ENCODE data around the gene TAF10. TPM values are rescaled to one million over a fixed set of nuclear protein-coding genes. Genes with fewer than 3 reads are reported as not detected.

Gene TAF10
- total and polyA plus RNA-seq, 2 of the 13 experiments (the other 11 are each of a cell fraction or from before 2014, with no cell fraction given) = 71.3 to 134 TPM

GRCh38 chr11:6619004-6619745, 7.2 kb upstream of the TAF10 start, which contains the start of gene TPP1 (continued):
- TF ChIP-seq KMT2A (CRISPR knock-in tag; IDR thresholded peaks at IDR 0.05) (peak; percentile 69; the same call in 1 of the 2 replicates), ZNF850 (CRISPR knock-in tag; conservative IDR thresholded peaks at IDR 0.05) (no peak), ZNF557 (CRISPR knock-in tag; IDR thresholded peaks at IDR 0.05) (no peak), IKZF1 (IDR thresholded peaks at IDR 0.05) (no peak), JUN (CRISPR knock-in tag; IDR thresholded peaks at IDR 0.05) (no peak), THRA (CRISPR knock-in tag; IDR thresholded peaks at IDR 0.05; ENCODE audit: borderline replicate concordance) (no peak), REST (IDR thresholded peaks at IDR 0.05; ENCODE audit: borderline replicate concordance in 1 of 2, low read depth in 1 of 2, low read length in 2 of 2) (no peak), ZNF619 (CRISPR knock-in tag; IDR thresholded peaks at IDR 0.05) (no peak), NFE2L1 (CRISPR knock-in tag; IDR thresholded peaks at IDR 0.05; ENCODE audit: borderline replicate concordance) (0 out of 2 replicates have a peak, but pooled peaks have one; percentile 68), KLF12 (CRISPR knock-in tag; IDR thresholded peaks at IDR 0.05; ENCODE audit: borderline replicate concordance) (no peak), KDM5B (CRISPR knock-in tag; IDR thresholded peaks at IDR 0.05; ENCODE audit: borderline replicate concordance) (peak; percentile 36; the same call in 1 of the 2 replicates), CENPBD1 (CRISPR knock-in tag; IDR thresholded peaks at IDR 0.05; ENCODE audit: borderline replicate concordance, low read depth) (no peak), ZNF652 (CRISPR knock-in tag; IDR thresholded peaks at IDR 0.05; ENCODE audit: borderline replicate concordance, low read depth) (no peak), ZNF878 (CRISPR knock-in tag; IDR thresholded peaks at IDR 0.05) (no peak), MAFG (CRISPR knock-in tag; IDR thresholded peaks at IDR 0.05) (no peak), CSRNP2 (CRISPR knock-in tag; conservative IDR thresholded peaks at IDR 0.05; ENCODE audit: low read depth) (no peak), JARID2 (CRISPR knock-in tag; IDR thresholded peaks at IDR 0.05; ENCODE audit: insufficient replicate concordance) (no peak), ZNF816 (CRISPR knock-in tag; IDR thresholded peaks at IDR 0.05; ENCODE audit: borderline replicate concordance) (no peak)
- TF ChIP-seq, protein P1, sequence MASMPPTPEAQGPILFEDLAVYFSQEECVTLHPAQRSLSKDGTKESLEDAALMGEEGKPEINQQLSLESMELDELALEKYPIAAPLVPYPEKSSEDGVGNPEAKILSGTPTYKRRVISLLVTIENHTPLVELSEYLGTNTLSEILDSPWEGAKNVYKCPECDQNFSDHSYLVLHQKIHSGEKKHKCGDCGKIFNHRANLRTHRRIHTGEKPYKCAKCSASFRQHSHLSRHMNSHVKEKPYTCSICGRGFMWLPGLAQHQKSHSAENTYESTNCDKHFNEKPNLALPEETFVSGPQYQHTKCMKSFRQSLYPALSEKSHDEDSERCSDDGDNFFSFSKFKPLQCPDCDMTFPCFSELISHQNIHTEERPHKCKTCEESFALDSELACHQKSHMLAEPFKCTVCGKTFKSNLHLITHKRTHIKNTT (CRISPR knock-in tag; IDR thresholded peaks at IDR 0.05) = no peak
- TF ChIP-seq, protein P2, sequence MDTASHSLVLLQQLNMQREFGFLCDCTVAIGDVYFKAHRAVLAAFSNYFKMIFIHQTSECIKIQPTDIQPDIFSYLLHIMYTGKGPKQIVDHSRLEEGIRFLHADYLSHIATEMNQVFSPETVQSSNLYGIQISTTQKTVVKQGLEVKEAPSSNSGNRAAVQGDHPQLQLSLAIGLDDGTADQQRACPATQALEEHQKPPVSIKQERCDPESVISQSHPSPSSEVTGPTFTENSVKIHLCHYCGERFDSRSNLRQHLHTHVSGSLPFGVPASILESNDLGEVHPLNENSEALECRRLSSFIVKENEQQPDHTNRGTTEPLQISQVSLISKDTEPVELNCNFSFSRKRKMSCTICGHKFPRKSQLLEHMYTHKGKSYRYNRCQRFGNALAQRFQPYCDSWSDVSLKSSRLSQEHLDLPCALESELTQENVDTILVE (CRISPR knock-in tag; IDR thresholded peaks at IDR 0.05) = no peak

Measured in HepG2 (cell line).